Brain microvascular endothelial cell (primary cell): ENCODE results near the gene NKAPD1.
"Not testable (repeated sequence)": the region's sequence is repeated elsewhere in the genome, so short reads cannot be mapped to it uniquely, and the experiment has no call there.

Experiments
- DNase-seq: peaks from one replicate; pipeline ENCODE4 v3.0.0-alpha.2; 2020
- H3K27ac ChIP-seq: fragments of 250-450 bp; sonication (Bioruptor Pico); 2 replicates; pipeline ENCODE4 v1.5.1; 2020; ENCODE audit warnings: mild to moderate bottlenecking, moderate library complexity
- H3K27me3 ChIP-seq: fragments of 250-450 bp; sonication (Bioruptor Pico); replicated peaks from 2 replicates; pipeline ENCODE4 v1.5.1; 2020; ENCODE audit warnings: mild to moderate bottlenecking
- H3K36me3 ChIP-seq: fragments of 250-450 bp; sonication (Bioruptor Pico); replicated peaks from 2 replicates; pipeline ENCODE4 v1.5.1; 2020; ENCODE audit warnings: mild to moderate bottlenecking
- H3K4me3 ChIP-seq: 2 replicates; pipeline ENCODE4 v1.5.1; 2011; ENCODE audit warnings: low read depth, mild to moderate bottlenecking, control low read depth, low read length, moderate library complexity
- in situ Hi-C: cut with HindIII; loops from 2 replicates; pipeline ENCODE4 v1.10.0; 2017; ENCODE audit warnings: low sequenced_read_pairs, low pct_ligation_motif_present
- TF ChIP-seq, protein P1 (sequence below): IDR thresholded peaks from 2 replicates; pipeline ENCODE4 v1.5.1; 2011; ENCODE audit warnings: low read depth, mild to moderate bottlenecking, moderate library complexity, low read length, control low read depth, inconsistent platforms; ENCODE audit errors: missing control alignments

NKAPD1 gene

DNA sequence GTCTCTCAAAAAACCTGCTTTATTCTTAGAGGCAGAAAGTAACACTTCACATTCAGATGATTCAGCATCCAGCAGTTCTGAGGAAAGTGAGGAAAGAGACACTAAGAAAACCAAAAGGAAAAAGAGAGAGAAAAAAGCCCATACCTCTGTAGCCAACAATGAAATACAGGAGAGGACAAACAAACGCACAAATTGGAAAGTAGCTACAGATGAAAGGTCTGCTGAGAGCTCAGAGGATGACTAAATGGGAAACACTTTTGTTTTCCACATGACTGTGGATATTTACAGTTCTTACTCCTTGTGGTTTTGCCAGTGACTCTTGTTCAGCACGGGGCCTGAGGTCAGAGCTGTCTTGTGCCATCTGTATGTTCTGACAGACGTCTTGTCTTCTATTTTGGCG is 8.6 kb downstream of the NKAPD1 start:
- DNase-seq, result peak; percentile 54
- Histone ChIP-seq H3K4me3 (no peak overlapping the region), H3K27me3 (no peaks in the 10 kb centered on the region), H3K27ac (peak overlapping the region; percentile 84), H3K36me3 (peaks cover 47% of the 10 kb centered on the region)
- TF ChIP-seq, protein P1, sequence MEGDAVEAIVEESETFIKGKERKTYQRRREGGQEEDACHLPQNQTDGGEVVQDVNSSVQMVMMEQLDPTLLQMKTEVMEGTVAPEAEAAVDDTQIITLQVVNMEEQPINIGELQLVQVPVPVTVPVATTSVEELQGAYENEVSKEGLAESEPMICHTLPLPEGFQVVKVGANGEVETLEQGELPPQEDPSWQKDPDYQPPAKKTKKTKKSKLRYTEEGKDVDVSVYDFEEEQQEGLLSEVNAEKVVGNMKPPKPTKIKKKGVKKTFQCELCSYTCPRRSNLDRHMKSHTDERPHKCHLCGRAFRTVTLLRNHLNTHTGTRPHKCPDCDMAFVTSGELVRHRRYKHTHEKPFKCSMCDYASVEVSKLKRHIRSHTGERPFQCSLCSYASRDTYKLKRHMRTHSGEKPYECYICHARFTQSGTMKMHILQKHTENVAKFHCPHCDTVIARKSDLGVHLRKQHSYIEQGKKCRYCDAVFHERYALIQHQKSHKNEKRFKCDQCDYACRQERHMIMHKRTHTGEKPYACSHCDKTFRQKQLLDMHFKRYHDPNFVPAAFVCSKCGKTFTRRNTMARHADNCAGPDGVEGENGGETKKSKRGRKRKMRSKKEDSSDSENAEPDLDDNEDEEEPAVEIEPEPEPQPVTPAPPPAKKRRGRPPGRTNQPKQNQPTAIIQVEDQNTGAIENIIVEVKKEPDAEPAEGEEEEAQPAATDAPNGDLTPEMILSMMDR, result no peak
- in situ Hi-C loops, result no loop called here

DNA sequence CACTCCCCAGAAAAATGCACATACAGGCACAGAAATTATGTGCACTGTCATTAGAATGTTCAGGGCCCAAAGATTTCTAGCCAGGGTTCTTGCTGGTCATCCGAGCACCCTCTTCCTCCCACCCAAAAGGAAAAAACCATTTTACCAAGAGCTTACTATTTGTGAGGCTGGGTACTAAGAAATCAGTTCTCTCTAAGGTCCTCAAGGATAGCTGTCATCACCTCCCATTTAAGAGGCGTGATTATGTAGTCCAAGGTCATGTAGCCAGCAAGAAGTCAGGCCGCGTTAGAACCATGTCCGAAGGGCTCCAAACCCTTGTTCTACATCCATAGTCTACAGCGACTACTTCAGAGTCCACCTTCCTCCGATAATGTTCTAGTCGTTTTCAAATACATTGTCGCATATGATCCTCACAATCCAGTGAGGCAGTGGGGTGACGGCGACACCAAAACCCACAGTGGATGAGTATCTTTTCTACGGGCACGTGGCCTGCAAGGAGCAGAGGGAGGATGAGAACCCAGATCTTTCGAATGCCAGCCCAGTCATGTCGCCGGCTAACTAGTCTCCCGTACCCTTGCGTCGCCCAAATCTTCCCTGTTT is 11.8 kb downstream of the NKAPD1 start:
- H3K4me3 ChIP-seq, result peak overlapping the region; percentile 99
- in situ Hi-C loops, result no loop called here
- H3K27me3 ChIP-seq, result no peaks in the 10 kb centered on the region
- DNase-seq, result peak; percentile 29
- peaks cover 44% of the 10 kb centered on the region for H3K36me3 ChIP-seq
- peak overlapping the region; percentile 64 for H3K27ac ChIP-seq
- TF ChIP-seq, protein P1, result no peak

DNA sequence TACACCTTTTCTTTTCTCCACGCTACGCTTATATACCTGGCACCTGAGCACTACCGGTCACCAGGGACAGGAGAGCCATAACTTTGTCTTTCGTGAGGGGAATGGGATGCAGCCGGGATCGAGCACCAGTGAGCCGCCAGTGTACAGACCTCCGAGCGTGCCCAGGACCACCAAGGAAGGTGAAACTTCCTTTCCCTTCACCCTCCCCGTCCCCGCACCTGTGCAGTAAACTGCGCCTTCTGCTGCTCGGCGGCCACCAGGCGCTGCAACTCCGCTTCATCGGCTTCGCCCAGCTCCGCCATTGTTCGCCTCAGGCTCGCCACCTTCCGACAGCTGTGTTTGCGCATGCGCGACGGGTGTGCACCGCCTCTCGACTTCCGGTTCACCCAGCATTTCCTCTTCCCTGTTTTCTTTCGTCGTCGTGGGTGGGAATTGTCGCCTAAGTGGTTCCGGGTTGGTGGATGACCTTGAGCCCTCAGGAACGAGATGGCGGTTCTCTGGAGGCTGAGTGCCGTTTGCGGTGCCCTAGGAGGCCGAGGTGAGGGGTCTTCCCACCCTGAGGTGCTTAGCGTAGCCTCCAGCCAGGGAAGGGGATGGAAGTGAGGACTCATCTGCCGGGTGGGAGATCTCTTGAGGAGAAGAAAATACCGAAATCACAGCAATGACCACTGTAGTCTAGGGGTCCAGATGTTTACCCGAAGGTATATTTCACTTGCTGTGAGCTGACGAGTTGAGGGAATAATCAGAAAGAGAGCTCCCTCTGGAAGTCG is 12.5 kb downstream of the NKAPD1 start, which contains the start of the genes SDHD and TIMM8B:
Gene SDHD (plus strand): TSS at position 452 of the 770 bp plus-strand sequence. CDS start 35 bp downstream, at position 487.
Gene TIMM8B (minus strand): TSS at position 335 of the 770 bp plus-strand sequence. CDS start 33 bp downstream, at position 302.
- TF ChIP-seq, protein P1, result peak; percentile 67
- H3K4me3 ChIP-seq, result peak within 1 kb of the TSS; percentile 99
- H3K27ac ChIP-seq, result peak within 1 kb of the TSS; percentile 64
- peak; percentile 95 for DNase-seq
- no peaks in the 10 kb centered on the region for H3K27me3 ChIP-seq
- H3K36me3 ChIP-seq, result peaks cover 45% of the 10 kb centered on the region
- in situ Hi-C loops, result no loop called here

DNA sequence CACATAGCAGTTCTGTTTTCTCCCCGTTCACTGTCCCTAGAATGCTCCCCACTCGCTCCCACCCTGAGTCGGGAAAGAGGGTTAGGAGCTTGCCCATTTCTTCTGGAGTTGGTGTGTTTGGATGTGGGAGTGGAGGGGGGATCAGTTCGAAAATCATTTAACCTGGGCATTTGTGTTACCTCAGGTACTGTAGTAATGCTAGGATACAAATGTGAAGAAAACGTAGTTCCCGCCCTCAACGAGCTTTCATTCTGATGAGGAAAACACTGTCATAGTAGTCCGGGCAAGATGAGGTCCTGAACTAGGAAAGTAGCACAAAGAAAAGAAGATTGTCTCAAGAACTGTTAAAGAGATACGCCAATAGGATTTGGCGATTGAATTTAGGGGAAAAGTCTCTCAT is 13.1 kb downstream of the NKAPD1 start:
- peaks cover 48% of the 10 kb centered on the region for H3K36me3 ChIP-seq
- no peaks in the 10 kb centered on the region for H3K27me3 ChIP-seq
- DNase-seq, result no peak
- peak overlapping the region; percentile 64 for H3K27ac ChIP-seq
- peak overlapping the region; percentile 99 for H3K4me3 ChIP-seq
- TF ChIP-seq, protein P1, result no peak
- in situ Hi-C loops, result no loop called here

GRCh38 chr11:112095302-112095701 is 21.2 kb downstream of the NKAPD1 start:
- H3K4me3 ChIP-seq, DNase-seq, H3K27ac ChIP-seq, H3K27me3 ChIP-seq, in situ Hi-C loops: not testable (repeated sequence)
- H3K36me3 ChIP-seq, result peaks cover 33% of the 10 kb centered on the region

DNA sequence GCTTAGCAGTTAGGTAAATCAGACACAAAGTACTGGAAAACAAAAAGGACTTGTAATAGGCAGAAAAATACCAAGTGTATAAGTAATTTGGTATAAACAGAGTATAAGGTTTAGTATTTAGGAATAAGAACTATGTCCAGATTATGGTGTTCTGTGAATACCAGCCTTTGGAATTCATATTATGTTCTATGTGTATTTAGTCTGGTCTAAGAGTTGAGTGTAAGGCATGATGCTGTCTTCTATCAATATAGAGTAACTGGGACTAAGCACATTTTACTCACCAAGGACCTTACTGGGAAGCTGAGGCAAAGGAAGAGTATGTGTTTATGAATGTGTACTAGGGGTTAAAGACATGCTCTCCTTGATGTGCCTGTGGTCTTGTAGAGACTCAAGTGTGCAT is 22.1 kb downstream of the NKAPD1 start:
- peaks cover 28% of the 10 kb centered on the region for H3K36me3 ChIP-seq

More for the DNA sequence above, 22.1 kb downstream of the NKAPD1 start:
- no peak for DNase-seq
- TF ChIP-seq, protein P1, result no peak
- H3K27ac ChIP-seq, result no peak overlapping the region
- H3K4me3 ChIP-seq, result no peak overlapping the region
- in situ Hi-C loops, result no loop called here
- H3K27me3 ChIP-seq, result no peaks in the 10 kb centered on the region
